Activated CD8-positive, alpha-beta memory T cell treated with anti-CD3 and anti-CD28 coated beads, Interleukin-2, amount 50 U/mL, for 24 hours (primary cell): ENCODE measurements around the gene LRRC36.
"Not testable (repeated sequence)": the region's sequence is repeated elsewhere in the genome, so short reads cannot be mapped to it uniquely, and the experiment has no call there.

Experiments used
- DNase-seq: peaks from one replicate; pipeline ENCODE4 v3.0.0-alpha.2; 2020; ENCODE audit errors: extremely low read depth

Gene LRRC36

DNA sequence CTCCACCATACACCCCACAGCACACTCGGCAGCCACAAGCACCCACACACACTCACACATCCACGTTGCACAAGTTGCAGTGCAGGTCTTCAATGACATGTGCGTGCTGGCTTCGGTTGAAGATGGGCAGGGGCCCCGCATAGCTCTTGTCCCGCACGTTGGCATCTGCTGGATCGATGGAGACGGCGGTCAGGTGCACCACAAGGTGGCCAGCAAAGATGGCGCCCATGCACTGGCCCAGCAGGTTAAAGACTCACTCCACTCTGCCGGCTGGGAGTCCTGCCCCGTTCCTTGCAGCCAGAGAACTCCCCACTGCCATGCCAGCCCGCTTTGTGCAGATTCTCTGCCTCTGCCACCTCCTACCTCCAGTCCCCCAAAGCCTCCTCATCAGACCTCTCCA is 74.3 kb downstream of the LRRC36 start:
- no peak for DNase-seq

DNA sequence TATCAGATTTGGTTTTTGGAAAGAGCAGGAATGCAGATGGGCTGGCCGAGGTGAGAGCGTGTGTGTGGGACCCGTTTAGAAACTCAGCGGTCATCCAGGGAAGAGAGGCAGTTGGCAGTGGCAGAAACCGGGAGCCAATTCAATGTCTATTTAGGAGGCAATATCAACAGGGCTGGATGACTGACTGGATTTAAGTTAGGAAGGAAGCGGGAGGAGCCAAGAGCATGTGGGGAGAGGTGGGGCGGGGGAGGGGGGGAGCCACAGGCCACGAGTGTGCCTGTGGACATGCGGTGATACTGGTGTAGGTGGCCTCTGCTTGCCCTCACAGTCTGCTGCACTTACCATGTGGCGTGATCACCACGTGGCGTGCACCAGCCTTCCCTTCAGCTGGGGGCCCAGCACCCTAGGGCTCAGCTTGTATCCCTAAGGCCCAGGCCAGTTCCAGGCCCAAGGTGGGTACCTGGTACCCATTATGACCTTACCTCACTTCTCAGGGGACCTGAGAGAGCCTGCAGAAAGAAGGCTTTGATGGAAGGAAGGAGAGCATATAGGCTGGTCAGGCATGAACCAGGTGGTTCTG is 77.5 kb downstream of the LRRC36 start:
- DNase-seq = no peak

DNA sequence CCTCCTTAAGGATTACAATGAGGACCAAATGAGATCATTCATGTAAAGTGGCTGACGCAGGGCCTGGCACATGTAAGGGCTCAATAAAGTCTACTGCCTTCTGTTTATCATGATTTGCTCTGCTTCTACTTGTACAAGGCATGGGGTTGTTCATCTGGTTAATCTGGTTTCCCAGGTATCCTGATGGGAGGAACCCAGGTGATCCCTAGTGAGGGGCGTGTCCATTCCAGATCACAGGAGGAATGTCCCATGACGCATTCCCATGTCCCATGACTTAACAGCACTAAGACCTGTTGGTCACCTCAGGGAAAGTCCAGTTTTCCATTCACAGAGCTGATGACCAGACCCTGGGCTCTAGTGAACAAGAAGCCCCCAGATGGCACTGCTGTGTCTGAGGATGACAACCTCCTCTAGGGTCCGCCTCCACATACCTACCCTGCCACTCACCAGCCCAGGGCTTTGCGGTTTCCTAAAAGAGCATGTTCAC is 78.2 kb downstream of the LRRC36 start:
- DNase-seq = no peak

DNA sequence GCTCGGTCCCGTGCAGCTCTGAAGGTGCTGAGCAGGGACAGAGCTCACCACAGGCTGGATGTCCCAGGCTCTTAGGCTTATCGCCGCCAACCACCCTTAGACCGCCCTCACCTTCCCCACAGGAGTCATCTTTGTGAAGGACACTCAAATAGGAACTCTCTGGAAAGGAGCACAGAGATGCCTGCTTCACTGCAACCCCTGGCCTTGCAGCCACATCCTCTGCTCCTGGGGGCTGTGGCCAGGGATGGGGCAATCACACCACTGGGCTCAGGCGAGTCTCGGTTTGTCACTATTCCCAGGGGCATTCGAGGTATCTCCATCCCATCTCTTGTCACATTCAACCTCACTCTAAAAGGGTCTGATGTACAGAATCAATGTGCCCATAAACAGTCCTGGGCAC is 78.7 kb downstream of the LRRC36 start:
- DNase-seq = no peak

DNA sequence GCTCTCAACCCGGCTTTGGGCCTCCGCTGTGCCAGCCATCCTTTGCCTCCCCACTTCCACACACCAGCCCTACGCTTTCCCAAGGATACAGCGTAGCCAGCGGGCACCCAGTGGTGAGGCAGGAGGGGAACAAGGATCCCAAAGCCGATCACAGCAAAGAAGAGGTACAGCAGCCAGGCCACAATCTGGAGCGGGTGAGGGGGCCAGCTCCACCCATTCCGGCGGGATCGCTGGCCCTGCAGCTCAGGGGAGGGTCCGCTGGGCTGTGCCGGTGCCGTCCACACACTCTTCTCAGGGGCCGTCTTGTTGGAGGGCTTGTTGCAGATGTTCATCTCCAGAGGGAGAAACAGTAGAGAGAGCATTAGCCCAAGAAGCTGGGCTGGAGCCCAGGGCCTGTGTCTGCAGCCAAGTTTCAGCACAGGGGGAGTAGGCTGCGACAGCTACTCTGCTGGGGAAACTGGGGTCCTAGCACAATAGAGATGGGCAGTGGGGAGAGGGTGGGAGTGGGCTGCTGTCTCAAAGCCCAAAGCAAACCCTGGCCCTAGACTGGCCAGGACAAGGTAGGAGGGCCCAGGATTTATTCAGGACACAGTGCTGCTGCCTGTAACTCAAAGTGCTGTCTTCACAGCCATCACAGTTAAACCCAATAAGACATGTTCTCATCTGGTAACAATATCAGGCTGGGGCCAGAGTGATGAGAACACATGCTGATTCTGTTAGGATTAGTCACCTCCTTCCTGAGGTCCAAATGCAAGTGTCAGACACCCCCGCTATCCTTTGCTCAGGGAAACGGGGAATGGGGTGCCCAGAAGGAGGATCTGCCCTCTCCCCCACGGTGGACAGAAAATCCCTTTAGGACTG is 79.7 kb downstream of the LRRC36 start:
- DNase-seq = no peak

DNA sequence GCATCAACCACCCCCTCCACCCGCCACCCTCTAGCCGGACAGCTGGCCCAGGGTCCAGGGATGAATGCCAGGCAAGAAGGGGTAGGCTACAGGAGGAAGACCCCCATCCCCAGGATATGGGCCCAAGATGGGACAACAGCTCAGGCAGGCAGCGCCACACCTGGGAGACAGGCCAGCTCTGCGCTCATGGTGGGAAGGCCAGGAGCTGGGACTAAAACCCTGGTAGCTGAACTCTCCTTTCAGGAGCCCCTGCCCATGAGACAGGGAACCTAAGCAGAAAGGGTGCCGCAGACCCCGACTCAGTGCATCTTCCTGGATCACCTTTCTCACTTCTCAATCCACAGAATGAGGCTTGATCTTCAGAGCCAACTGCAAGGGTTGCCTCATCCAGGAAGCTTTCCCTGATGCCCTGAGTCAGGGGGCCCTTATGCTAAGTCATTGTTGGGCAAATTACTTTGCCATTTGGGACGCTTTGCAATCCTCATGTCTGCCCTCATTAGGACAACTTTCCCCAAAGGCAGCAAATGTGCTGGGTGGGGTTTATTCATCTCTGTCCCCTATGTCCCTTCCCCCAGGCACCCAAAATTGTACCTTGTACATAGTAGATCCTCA is 80.7 kb downstream of the LRRC36 start:
- DNase-seq = no peak

DNA sequence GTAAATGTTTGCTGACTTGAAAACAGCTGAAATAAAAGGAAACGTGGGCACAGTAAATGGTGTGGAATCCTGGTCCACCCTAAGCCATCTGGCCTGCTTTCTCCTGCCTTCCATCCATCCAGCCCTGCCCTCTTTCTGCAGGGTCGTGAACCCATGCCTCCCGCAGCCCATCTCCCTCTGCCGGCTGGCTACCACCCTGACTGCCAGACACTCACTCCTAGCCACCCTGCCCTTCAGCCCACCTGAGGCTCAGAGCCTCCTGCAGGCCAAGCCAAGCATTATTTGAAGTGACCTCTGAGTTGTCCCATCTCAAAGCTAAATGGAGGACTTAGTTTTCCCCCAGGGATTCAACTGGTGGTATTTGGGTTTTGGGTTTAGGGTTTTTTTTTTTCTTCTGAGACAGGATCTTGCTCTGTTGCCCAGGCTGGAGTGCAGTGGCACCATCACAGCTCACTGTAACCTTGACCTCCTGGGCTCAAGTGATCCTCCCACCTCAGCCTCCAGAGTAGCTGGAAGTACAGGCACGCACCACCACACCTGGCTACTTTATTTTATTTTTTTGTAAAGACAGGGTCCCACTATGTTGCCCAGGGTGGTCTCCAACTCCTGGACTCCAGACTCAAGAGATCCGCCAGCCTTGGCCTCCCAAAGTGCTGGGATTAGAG is 81.3 kb downstream of the LRRC36 start:
- DNase-seq = no peak

DNA sequence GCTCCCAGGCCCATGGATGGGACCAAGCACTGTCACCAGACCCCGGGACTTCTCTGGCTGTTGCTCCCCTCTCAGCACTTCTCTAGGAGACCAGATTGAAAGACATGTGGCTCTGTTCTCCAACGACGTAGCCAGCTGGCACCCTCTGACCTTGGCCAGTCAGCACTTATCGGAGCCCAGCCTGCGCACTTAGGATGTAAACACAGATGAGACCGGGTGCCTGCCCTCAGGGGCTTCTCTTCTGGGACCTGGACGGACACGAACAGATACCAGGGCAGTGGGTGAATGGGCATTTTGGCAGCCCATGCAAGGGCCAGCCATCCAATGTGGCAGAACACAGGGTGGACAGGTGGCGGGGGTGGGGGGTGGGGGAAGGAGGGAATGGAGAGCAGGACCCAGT is 83.0 kb downstream of the LRRC36 start:
- no peak for DNase-seq

DNA sequence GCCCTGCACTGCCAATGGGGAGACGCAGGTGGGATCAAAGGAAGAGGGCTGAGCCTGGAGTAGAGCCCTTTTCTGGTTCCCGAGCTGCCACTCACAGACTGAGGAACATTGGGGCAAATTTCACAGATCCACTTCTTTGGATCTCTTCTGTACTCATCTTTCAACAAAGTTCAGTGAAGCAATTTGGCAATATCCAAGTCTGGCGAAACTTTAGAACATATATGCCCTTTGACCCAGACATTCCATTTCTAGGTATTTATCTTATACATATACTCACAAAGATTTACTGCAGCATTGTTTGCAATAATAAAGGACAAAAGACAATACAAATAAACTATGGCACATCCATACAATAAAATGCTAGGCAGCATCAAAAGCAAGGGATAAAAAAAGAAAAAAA is 84.7 kb downstream of the LRRC36 start:
- no peak for DNase-seq

DNA sequence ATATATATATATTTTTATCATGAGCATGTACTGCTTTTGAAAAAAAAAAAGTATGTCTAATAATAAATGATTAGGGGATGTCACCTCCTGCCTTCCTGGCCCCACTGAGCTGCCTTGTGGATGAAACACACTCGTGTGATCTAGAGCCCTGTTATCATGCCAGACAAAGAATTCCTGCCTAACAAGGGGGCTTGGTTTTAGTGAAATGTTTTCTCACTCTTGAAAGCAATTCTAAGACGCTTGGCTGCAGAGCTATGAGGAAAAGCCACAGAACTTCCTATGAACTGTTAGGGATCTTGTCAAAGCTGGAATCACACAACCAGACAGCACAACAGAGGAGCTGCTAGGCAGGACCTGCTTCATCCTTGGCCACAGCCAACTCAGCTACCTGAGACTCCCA is 85.7 kb downstream of the LRRC36 start:
- no peak for DNase-seq

DNA sequence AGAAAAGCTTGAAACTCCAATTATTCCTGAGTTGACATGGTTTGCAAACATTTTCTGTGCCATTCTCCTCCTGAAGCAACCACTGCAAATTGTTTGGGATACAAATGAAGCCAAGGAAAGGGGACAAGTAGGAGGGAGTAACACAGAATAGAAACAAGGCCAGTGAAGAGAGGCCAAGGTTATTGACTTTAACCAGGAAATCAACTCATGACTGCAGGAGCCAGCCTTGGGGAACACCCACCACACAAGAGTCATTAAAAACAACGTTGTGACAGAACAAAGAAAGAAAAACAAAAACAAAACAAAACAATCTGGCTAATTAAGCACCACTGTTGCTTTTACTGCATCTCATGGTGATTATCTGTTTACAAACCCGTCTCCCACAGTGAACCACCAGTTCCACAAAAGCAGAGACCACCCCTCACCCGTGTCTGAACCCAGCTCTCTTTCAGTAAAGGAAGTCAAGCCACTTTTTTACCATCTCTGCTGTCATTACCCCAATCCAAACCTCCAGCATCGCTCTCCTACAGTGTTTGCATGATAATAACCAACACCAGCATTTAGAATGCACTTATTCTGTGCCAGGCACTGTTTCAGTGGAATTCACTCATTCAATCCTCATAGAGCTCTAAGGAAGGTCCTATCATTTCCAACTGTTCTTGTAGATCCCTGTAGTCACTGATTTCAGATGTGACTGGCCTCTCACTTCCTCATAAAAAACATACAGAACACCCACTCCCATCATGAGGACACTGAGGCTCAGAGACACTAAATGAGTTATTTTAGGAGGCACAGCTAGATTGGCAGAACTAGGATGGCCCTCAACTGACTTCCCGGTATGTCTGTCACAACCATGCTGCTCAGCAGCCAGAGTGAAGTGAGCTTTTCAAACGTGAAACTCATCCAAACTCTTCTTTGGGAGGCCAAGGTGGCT is 87.6 kb downstream of the LRRC36 start:
- no peak for DNase-seq

DNA sequence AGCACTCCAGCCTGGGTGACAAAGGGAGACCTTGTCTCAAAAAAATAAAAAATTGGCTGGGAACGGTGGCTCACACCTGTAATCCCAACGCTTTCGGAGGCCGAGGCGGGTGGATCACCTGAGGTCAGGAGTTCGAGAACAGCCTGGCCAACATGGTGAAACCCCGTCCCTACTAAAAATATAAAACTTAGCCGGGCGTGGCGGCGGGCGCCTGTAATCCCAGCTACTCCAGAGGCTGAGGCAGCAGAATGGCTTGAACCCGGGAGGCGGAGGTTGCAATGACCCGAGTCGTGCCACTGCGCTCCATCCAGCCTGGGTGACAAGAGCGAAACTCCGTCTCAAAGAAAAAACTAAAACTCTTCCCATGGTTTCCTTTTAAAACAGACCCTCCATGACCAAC is 88.8 kb downstream of the LRRC36 start:
- not testable (repeated sequence) for DNase-seq

DNA sequence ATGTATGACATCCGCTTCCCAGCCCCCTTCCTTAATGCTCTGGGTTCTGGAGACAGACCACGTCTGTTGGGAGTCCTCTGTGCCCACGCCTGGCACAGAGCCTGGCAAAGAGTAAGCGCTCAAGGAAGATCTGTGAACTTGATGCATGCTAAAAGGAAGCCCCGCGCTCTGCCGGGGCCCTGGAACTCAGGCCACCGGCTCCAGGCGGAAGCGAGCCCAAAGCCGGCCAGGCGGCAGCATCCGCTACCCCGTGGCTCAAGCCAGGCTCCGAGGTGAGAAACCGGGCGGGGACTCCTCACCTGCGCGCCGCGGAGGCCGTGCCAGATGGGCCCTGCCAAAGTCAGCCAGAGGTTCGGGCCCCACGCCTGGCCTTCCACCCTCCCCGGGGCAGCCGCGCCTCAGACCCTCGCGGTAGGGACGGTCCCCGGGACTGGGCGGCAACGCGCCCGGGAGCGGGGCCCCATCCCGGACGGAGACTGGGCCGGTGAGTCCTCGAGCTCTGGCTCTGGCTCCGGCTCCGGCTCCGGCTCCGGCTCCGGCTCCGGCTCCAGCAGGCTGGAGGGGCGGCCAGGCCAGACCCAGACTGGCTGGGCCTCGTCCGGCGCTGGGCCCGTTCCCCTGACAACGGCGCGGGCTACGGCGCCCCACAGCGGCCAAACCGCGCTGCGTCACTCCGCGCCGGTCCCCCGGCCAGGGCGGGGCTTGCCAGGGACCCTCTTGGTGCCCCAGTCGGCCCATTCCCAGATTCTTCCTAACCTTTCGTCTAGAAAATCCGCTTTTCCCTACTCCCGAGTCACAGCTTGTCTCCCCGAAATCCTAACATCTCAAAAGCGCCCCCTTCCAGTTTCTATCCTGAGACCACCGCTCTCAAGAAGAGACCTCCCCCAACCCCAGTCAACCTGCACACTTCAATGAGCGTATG is 89.5 kb downstream of the LRRC36 start, which contains the start of gene ZDHHC1:
TSS of gene ZDHHC1 (minus strand) at position 606 of the 922 bp plus-strand sequence. CDS start 8,702 bp downstream, outside the sequence.
- no peak for DNase-seq

DNA sequence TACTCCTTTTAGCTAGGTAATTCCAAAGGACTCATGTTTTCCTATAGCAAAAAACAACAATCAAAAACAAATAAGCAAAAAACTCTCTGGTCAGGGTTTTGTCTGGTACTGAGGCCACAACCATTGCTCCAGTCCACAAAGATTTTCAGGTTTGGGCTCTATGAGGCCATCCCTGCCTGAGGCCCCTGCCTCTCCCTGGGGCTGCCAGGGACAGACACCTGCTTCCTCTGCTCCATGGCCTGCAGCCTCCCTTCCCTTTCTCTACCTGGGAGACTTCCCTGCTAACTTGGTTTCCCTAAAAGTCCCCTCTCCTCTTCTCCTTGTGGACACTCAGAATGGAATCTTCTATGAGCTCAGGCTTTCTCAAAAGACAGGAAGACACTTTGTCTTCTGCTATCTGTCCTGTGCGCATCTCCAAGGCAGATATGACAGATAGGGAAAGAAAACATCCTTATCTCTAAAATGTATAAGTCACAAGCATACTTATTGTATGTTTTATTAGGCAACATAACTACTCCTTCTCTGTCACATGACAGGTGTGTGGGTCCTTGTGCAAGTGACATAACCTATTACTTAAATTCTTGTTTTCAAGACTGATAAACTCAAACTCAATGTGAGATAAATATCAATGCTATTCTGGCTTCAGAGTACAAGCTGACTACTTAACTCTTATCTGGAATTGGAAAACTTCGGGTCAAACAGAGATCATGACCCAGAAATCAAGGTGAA is 90.9 kb downstream of the LRRC36 start:
- DNase-seq = no peak

DNA sequence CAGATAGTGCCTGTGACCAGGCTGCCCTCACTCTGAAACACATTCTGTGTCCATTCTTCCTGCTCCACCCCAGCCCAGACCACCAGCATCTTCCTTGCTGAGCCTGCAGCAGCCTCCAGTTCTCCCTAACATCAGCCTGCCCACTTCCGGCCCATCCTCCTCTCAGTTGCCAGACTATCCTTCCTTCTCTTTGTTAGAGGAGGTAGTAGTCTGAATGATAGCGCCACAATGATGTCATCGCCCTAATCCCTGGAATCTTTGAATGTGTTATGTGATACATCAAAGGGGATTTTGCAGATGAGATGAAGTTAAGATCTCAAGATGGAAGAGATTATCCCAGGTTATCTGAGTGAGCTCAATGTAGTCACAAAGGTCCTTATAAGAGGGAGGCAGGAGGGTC is 92.9 kb downstream of the LRRC36 start:
- no peak for DNase-seq

DNA sequence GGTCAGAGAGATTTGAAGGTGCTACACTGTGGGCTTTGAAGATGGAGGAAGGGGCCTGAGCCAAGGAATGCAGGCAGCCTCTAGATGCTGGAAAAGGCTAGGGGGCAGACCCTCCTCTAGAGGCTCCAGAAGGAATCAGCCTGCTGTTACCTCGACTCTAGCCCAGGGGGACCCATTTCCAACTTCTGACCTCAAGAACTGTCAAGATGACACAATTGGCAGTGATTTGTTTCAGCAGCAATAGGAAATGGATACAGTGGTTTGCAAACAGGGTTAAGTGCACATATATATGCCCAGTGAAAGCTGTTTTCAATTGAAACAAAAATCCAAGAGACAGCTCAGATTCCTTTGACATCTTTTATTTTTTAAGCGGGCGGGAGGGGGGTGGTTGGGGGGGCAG is 93.3 kb downstream of the LRRC36 start:
- DNase-seq = no peak

DNA sequence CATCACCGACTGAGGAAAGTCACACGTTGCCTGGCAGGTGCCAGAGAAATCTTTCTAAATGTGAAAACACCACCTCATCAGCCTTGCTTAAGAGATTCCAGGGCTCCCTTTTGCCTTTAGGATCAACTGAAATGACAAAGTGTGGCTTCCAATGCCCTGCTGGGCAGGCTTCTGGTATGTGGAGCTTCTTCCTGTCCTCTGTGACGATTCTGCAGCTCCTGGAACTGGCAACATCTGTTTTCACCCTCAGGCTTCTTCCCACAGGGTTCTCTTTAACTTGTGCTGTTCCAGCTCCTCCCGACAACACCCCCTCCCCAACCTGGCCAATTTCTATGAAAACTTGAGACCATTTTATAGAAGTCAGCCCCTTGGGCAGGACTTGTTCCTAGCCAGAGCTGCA is 94.4 kb downstream of the LRRC36 start:
- no peak for DNase-seq

DNA sequence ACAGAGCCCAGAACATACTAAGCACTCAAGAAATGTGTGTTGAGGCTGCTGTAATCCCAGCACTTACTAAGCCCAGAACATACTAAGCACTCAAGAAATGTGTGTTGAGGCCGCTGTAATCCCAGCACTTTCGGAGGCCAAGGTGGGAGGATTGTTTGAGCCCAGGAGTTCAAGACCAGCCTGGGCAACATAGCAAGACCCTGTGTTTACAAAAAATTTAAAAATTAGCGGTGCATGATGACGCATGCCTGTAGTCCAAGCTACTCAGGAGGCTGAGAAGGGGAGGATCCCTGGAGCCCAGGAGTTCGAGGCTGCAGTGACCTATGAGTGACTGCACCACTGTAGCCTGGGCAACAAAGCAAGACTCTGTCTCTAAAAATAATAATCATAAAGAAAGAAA is 96.4 kb downstream of the LRRC36 start:
- no peak for DNase-seq

DNA sequence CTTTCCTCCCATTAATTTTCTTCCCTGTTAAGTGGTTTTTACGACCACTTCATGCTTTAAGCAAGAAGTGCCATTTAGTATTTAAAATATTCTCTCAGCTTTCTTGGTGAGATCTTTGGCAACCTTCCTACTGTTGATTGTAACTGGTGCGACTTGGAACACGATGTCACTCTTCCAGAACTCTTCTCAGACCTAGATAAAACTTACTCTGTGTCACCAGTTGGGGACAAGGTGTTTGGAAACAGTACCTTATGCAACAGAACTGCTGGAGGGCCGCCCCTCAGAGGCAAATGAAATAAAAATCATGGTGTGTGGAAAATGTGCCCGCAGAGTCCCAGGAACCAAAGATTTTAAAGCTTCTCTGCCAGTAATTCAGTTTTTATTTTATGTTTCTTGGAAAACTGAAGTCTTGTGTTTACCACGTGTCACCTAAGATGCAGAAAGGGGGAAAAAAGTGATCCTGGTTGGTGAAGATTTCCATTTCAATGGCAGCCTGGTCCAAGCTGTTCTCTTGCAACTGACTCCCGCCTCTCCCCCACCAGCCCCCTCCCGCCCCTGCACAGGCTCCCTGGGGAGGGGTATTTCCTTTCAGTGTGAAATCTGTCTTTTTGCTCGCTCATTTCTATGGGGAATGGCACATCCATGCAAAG is 97.1 kb downstream of the LRRC36 start:
- DNase-seq = no peak
